ENCODE data around the gene PRR23A.

Gene PRR23A

DNA sequence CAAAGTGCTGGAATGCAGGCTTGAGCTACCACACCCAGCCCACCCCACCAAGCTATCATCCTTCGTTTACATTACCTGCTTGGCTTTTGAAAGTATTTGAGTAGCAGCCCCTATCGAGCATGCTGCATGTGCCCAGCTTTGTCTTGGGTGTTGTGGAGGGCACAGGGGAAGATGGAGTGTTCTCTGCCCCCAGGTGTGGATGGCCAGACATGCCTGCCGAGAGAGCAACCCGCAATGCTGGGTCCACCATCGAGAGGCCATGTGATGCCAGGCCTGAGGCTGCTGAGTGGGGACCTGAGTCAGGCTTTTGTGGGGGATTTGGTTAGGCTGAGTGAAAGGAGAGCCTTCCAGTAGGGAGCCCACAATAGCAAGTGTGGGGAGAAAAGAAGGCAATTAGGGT lies 33.1 kb downstream of the PRR23A start:
- no peaks in the 10 kb centered on the region for H3K36me3 ChIP-seq (ENCODE audit: control insufficient read depth in 5 of 5, insufficient read depth in 5 of 5, low read length in 5 of 5)
- no peak overlapping the region for H3K9ac ChIP-seq (ENCODE audit: low read length in 5 of 5)
- H3K9me3 ChIP-seq (ENCODE audit: control insufficient read depth in 5 of 5, low read length in 5 of 5): no peaks in the 10 kb centered on the region
- no peaks in the 10 kb centered on the region for H3K4me1 ChIP-seq (ENCODE audit: control insufficient read depth in 5 of 5, insufficient read depth in 5 of 5, low read length in 5 of 5)
- peaks cover 0 to 22% (median 9%) of the 10 kb centered on the region in 5 donors for H3K27me3 ChIP-seq (ENCODE audit: control insufficient read depth in 5 of 5, insufficient read depth in 4 of 5, low read length in 5 of 5)
- no peak overlapping the region for H3K4me3 ChIP-seq (ENCODE audit: low read depth in 1 of 5, low read length in 5 of 5)
- no peak overlapping the region for H3K27ac ChIP-seq (ENCODE audit: low read depth, low read length)

- Histone ChIP-seq H3K9ac (ENCODE audit: low read length in 5 of 5) (no peak overlapping the region), H3K4me3 (ENCODE audit: low read depth in 1 of 5, low read length in 5 of 5) (no peak overlapping the region), H3K27me3 (ENCODE audit: control insufficient read depth in 5 of 5, insufficient read depth in 4 of 5, low read length in 5 of 5) (peaks cover 0 to 22% (median 9%) of the 10 kb centered on the region in 5 donors), H3K9me3 (ENCODE audit: control insufficient read depth in 5 of 5, low read length in 5 of 5) (no peaks in the 10 kb centered on the region), H3K36me3 (ENCODE audit: control insufficient read depth in 5 of 5, insufficient read depth in 5 of 5, low read length in 5 of 5) (no peaks in the 10 kb centered on the region), H3K27ac (ENCODE audit: low read depth, low read length) (no peak overlapping the region), H3K4me1 (ENCODE audit: control insufficient read depth in 5 of 5, insufficient read depth in 5 of 5, low read length in 5 of 5) (no peaks in the 10 kb centered on the region)
Observed at GRCh38 chr3:138971766-138972320, 34.2 kb downstream of the PRR23A start.

GRCh38 chr3:138964923-138965322 lies 41.1 kb downstream of the PRR23A start:
- Histone ChIP-seq H3K27me3 (ENCODE audit: control insufficient read depth in 5 of 5, insufficient read depth in 4 of 5, low read length in 5 of 5) (peaks cover 25 to 37% (median 27%) of the 10 kb centered on the region in 5 donors), H3K9me3 (ENCODE audit: control insufficient read depth in 5 of 5, low read length in 5 of 5) (peaks cover 4 to 21% (median 13%) of the 10 kb centered on the region in 5 donors), H3K27ac (ENCODE audit: low read depth, low read length) (no peak overlapping the region), H3K4me3 (ENCODE audit: low read depth in 1 of 5, low read length in 5 of 5) (no peak overlapping the region), H3K9ac (ENCODE audit: low read length in 5 of 5) (no peak overlapping the region), H3K36me3 (ENCODE audit: control insufficient read depth in 5 of 5, insufficient read depth in 5 of 5, low read length in 5 of 5) (no peaks in the 10 kb centered on the region), H3K4me1 (ENCODE audit: control insufficient read depth in 5 of 5, insufficient read depth in 5 of 5, low read length in 5 of 5) (peaks cover 0 to 5% (median 2%) of the 10 kb centered on the region in 5 donors)

DNA sequence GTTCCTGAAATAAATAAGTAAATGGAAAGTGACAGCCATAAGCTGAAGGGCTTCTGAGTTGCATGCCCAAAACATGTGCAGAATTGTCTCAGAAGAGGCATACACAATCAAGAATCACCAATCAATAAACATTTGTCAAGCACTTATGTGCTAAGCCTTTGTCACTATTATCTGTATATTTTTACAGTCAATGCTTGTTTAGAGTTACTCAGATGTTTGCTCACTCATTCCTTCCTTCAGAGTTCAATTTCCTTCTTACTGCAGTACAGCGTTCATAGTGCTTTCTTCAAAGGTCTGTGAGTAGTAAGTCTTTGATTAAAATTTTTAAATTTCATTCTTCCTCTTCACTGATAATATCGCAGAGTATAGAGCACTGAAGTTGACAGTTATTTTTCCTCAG lies 41.8 kb downstream of the PRR23A start:
- H3K4me1 ChIP-seq (ENCODE audit: control insufficient read depth in 5 of 5, insufficient read depth in 5 of 5, low read length in 5 of 5): peaks cover 0 to 5% (median 2%) of the 10 kb centered on the region in 5 donors
- no peak overlapping the region for H3K9ac ChIP-seq (ENCODE audit: low read length in 5 of 5)
- peaks cover 26 to 40% (median 30%) of the 10 kb centered on the region in 5 donors for H3K27me3 ChIP-seq (ENCODE audit: control insufficient read depth in 5 of 5, insufficient read depth in 4 of 5, low read length in 5 of 5)
- peaks cover 4 to 21% (median 13%) of the 10 kb centered on the region in 5 donors for H3K9me3 ChIP-seq (ENCODE audit: control insufficient read depth in 5 of 5, low read length in 5 of 5)
- no peak overlapping the region for H3K4me3 ChIP-seq (ENCODE audit: low read depth in 1 of 5, low read length in 5 of 5)
- H3K27ac ChIP-seq (ENCODE audit: low read depth, low read length): no peak overlapping the region
- H3K36me3 ChIP-seq (ENCODE audit: control insufficient read depth in 5 of 5, insufficient read depth in 5 of 5, low read length in 5 of 5): no peaks in the 10 kb centered on the region

DNA sequence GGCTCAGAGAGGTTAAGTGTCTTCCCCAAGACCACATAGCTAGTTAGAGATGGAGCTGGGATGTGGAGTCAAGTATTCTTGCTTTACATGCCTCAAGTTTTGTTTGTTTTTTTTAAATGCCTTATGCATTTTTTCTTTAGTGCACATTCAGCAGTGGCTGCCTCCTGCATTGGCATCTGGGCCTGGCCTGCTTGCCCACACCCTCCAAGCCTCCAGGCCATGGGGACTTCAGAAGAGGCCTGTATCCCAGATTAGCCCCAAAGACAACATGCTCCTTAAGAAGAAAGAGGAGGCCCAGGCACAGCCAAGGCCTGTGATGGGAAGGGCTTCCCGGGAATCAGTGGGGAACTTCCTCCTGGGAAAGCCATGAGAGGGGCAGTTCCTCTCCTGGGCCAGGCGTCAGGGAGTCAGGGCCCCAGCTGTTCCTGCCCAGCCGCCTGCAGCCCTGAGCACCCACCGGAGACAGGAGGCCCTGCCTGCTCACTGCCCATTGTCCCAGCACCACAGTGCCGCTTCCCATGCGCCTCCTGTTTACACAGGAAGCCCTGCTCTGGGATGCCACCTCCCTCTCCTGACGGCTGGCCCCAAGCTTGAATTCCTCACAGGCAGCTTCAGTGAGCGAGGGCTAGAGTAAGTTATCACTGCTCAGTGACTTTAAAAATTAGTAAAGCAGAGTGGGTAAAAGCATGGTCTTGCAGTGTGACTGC lies 43.1 kb downstream of the PRR23A start:
- peaks cover 26 to 45% (median 33%) of the 10 kb centered on the region in 5 donors for H3K27me3 ChIP-seq (ENCODE audit: control insufficient read depth in 5 of 5, insufficient read depth in 4 of 5, low read length in 5 of 5)
- H3K4me3 ChIP-seq (ENCODE audit: low read depth in 1 of 5, low read length in 5 of 5): no peak overlapping the region
- H3K9ac ChIP-seq (ENCODE audit: low read length in 5 of 5): no peak overlapping the region
- H3K4me1 ChIP-seq (ENCODE audit: control insufficient read depth in 5 of 5, insufficient read depth in 5 of 5, low read length in 5 of 5): peaks cover 0 to 5% (median 2%) of the 10 kb centered on the region in 5 donors
- H3K27ac ChIP-seq (ENCODE audit: low read depth, low read length): no peak overlapping the region
- H3K9me3 ChIP-seq (ENCODE audit: control insufficient read depth in 5 of 5, low read length in 5 of 5): peaks cover 4 to 21% (median 13%) of the 10 kb centered on the region in 5 donors
- H3K36me3 ChIP-seq (ENCODE audit: control insufficient read depth in 5 of 5, insufficient read depth in 5 of 5, low read length in 5 of 5): no peaks in the 10 kb centered on the region

DNA sequence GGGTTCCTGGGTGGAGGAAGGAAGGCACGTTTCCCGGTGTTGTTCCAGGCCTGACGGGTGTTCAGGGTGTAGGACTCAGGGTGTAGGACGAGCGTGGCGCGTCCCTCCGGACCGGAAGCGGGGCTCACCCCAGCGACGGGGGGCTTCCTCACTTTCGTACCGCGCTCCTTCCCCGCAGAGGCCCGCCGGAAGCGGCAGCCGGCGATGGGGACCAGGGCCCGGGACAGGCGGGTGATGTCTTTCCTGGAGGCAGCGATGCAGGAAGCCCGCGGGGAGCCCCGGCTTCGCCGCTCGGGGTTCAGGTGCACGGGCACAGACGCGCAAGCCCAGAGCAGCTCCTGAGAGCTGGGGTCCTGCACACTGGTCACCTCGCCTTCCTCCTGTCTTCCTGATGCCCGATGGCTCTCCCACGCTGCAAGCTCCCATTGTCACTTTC lies 45.6 kb downstream of the PRR23A start:
- Histone ChIP-seq H3K4me3 (ENCODE audit: low read depth in 1 of 5, low read length in 5 of 5) (no peak overlapping the region), H3K9ac (ENCODE audit: low read length in 5 of 5) (no peak overlapping the region), H3K27me3 (ENCODE audit: control insufficient read depth in 5 of 5, insufficient read depth in 4 of 5, low read length in 5 of 5) (peaks cover 26 to 52% (median 38%) of the 10 kb centered on the region in 5 donors)

More for the DNA sequence above, 45.6 kb downstream of the PRR23A start:
- peaks cover 0 to 5% (median 2%) of the 10 kb centered on the region in 5 donors for H3K4me1 ChIP-seq (ENCODE audit: control insufficient read depth in 5 of 5, insufficient read depth in 5 of 5, low read length in 5 of 5)
- no peak overlapping the region for H3K27ac ChIP-seq (ENCODE audit: low read depth, low read length)
- peaks cover 4 to 17% (median 13%) of the 10 kb centered on the region in 5 donors for H3K9me3 ChIP-seq (ENCODE audit: control insufficient read depth in 5 of 5, low read length in 5 of 5)
- no peaks in the 10 kb centered on the region for H3K36me3 ChIP-seq (ENCODE audit: control insufficient read depth in 5 of 5, insufficient read depth in 5 of 5, low read length in 5 of 5)
